GM19035 (cell line): ENCODE results near the gene ATOH8.

ENCODE experiments used
- ATAC-seq: cut with Tn5 transposase; IDR thresholded peaks from one replicate; pipeline ENCODE4 v1.9.1; 2021; ENCODE audit not compliant: unreplicated experiment

ATOH8 gene

GRCh38 chr2:85735691-85736090, 18.1 kb upstream of the ATOH8 start:
- ATAC-seq: no peak

DNA sequence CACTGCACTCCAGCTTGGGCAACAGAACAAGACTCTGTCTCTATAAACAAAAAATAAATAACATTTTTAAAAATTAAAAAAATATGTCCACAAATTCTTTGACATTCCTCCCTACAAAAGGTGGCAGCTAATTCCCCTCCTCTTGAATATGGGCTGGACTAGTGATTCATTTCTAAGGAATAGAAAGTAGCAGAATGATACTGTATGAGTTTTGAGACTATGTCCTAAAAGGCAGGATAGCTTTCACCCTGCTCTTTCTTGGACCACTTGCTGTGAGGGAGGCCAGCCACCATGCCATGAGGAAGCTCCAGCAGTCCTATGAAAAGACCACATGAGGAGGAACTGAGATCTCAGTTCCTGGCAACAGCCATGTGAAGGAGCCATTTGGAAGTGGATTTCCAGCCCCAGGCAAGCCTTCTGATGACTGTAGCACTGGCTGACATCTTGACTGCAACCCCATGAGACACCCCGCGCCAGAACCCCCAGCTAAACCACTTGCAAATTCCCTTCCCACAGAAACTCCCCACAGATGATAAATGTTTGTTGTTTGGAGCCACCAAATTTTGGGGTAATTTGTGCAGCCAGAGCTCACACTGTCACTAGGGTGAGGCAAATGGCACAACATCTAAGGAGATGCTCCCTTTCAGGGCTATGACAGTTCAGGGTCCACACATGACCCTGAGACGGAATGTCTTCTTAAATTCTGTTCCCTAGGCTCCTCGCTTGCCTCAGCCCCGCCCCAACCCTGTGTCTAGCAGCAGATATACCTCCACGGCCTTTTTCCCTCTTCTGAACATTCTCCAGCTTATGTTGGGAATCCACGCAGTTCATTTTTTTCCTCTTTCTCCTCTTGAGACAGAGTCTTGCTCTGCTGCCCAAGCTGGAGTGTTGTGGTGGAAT, 17.1 kb upstream of the ATOH8 start:
- ATAC-seq: no peak

DNA sequence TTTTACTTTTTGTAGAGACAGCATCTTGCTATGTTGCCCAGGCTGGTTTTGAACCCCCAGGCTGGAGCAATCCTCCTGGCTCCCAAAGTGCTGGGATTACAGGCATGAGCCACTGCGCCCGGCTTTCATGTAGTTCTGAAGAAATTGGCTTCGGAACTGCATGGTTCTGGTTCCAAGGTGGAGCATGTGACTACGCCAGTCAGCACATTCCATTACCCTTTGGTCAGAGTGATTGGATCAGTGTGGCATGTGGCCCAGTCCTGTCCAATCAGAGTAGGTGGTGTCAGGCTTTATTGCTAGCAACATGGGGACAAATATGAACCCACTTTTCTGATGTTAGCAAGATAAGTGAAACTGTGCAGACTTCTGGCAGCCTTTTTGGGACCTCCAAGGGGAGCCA, 16.3 kb upstream of the ATOH8 start:
- no peak for ATAC-seq

DNA sequence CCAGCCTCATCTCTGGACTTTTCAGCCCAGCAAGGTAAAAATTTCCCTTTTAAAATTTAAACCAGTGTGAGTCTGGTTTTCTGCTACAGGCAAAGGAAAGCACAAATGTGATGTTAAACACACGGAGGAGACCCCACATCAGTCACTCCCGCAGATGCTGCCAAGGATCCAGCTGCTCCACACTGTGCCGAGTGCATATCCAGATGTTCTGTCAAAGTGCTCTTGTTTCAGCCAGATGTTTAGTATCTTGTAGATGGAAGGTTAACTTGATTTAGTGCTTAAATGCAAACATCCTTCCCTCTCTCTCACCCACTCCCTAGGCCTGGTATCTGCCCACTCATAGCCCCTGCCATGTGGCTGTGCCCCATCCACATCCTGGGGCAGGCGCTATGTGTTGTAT, 15.8 kb upstream of the ATOH8 start:
- ATAC-seq: no peak

DNA sequence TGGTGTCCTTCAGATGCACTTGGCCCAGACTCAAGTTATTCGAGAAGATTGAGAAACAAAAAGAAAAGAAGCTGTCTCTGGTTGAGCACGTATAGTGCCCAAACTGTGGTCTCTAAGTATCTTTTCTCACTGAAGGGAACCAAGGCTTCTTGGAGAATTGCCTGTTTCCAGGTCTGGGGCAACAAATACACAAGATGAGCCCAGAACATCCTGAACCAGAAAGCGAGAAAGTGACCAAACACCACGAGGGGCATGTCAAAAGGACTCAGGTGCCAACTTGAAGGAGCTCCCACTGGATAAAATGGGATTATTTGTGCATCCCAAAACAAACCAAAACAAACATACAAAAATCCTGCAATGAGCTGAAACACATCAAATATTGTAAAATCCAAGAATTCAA, 13.6 kb upstream of the ATOH8 start:
- no peak for ATAC-seq

GRCh38 chr2:85741211-85741832, 12.5 kb upstream of the ATOH8 start:
- no peak for ATAC-seq

- ATAC-seq: no peak
These were observed 11.8 kb upstream of the ATOH8 start for GRCh38 chr2:85741833-85742455.

- no peak for ATAC-seq
These were observed 10.3 kb upstream of the ATOH8 start for GRCh38 chr2:85743304-85743978.

- ATAC-seq: no peak
These were observed 9.7 kb upstream of the ATOH8 start for GRCh38 chr2:85744055-85744454.

DNA sequence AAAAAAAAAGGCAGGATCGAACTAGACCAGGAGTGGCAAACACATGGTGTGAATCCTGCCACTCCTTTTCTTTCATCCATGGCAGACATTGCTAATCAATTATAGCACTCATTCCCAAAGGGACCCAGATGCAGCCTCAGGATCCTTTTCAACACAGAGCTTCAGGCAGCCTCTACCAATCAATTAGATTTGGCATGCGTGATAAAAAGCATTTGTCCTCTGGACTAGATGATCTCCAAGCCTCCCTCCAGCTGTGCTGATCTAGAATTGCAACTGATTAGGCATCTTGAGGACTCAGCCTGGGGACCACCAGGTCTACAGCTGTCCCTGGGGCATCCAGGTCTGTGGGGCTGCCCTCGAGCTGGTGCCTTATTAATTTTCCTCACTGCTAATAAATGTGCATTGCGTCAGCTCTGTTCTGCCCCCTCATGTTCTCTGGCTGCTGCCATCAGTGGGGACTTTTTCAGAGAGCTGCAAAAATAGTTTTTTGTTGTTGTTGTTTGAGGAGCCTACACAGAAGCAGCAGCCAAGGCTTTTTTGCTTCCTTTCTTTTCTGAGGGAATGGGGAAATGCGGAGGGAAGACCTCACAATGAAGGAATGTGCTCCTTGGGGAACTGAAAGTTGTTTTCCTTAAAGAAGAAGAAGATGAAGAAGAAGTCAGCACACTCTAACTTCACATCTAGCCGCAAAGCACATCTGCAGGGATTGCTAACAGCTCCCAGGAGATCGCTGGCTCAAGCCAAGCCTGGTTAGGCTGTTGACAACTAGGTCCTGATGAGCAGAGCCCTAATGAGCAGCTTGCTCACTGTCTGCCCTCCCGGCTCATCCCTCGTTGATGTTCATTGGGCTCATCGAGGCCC, 8.8 kb upstream of the ATOH8 start:
- no peak for ATAC-seq

GRCh38 chr2:85745619-85746018, 8.2 kb upstream of the ATOH8 start:
- ATAC-seq: no peak

GRCh38 chr2:85746321-85747004, 7.3 kb upstream of the ATOH8 start:
- no peak for ATAC-seq

DNA sequence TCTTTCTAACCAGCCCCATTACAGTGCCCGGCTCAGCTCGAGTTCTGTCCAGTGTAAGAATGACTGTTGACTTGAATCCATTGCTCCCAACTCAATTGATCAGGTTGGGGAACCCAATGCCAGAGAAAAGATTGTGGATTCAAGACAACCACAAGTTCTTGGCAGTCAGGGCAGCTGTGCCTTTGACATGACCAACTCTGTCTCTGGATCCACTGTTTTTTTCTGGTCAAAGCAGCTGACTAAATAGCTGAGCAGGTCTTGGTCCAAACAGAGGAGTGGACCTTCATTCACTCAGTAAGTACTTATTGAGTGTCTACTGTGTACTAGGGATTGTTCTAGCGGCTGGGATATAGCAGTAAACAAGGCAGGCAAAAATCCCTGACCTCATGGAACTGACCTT, 6.3 kb upstream of the ATOH8 start:
- no peak for ATAC-seq

DNA sequence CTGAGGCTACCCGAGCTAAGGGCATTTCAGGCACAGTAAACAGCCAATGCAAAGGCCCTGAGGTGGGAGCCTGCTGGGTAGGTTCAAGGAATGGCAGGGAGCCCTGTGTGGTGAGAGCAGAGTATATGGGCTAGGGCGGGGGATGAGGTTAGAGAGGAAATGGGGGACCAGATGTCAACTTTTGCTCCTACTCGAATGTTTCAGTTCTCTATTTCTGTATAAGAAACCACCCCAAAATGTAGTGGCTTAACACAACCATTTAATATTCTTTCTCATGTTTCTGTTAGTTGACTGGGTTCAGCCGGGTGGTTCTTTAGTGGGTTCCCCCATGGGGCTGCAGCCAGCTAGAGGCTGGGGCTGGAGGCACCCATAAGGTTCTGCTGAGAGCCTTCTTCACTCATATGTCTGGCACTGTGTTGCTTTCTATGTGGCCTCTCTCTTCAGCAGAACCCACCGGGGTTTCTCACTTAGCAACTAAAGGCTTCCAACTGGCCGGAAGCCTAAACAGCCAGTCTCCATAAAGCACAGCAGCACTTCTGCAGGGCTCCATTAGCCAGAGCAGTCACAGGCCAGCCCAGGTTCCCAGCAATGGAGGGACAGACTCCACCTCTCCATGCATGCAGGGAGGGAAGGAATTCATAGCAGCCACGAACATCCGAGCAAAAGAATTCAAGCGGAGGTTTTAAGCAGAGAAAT, 5.6 kb upstream of the ATOH8 start:
- ATAC-seq: peak; percentile 65

- no peak for ATAC-seq
These were observed 4.6 kb upstream of the ATOH8 start for GRCh38 chr2:85748985-85749875.

DNA sequence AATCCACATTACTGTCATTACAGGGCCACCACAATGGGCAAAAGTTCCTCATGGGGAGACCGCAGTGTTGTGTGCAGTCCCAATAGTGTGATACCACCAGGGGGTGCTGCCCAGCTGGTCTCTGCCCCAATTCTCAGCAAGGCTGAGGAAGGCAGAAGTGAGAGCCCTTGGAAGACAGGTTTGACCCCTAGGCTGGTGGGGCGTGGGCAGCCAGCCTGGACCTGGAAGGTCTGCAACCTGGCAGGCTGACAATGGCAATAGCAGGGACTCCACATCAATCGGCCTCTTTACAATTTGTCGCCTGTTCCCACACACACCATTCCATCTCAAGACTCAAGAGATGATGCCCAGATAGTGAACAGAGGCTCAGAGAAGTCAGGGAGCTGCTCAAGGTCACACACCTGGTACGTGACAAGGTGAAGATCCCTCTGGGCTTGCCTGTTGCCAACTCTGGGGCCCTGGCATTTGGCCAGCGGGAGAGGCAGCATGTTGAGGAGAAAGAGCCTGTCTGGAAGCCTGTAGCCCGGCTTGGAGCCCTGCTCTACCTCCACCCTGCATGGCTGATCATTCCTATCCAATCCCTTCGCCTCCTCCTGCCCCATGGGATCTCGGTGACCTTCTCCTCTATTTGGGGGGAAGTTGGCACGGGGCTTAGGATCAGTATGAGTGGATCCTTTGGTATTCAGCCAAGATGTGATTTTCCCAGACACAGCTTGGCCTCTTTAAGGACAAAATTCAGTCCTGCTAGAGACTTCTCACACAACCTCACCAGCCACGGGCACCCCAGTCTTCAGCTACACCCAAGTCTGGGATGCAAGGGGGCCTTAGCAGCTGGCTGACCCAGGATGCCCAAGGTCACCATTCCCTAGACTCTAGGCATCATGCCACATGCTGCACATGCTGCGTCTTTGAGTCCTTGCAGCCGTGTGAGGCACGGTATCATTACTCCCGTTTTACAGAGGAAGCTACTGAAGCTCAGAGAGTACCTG, 2.9 kb upstream of the ATOH8 start:
- no peak for ATAC-seq

DNA sequence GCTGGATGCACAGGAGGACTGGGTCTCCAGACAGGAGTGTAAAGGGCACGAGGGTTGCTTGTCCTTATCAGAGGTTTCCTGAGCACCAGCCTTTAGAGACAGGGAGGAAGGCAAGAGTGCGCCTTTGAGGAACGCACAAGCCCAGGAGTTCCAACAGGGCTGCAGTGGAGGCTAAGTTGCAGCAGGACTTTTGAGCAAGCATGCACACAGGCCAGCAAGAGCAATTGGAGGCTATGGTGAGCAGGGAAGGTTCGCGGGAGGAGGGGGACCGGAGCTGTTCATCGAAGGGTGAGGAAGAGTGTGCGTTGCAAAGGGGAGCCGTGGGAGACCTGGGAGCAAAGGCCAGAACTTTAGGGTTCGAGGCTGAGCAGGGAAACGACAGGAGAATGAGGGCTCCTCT, 2.2 kb upstream of the ATOH8 start:
- no peak for ATAC-seq
